ENCODE measurements around the gene KLHL33.
"Not testable (repeated sequence)": the region's sequence is repeated elsewhere in the genome, so short reads cannot be mapped to it uniquely, and the experiment has no call there.

The KLHL33 gene

GRCh38 chr14:20454516-20455354 lies 18.8 kb upstream of the KLHL33 start, which contains the start of the genes APEX1 and OSGEP (continued):
- TF ChIP-seq ZNF274 (IDR thresholded peaks at IDR 0.05; ENCODE audit: low read length), result no peak
- TF ChIP-seq ZNF274 (tag by site-specific recombination; IDR thresholded peaks at IDR 0.05; ENCODE audit: borderline replicate concordance), result no peak
- TF ChIP-seq HOXC10 (CRISPR knock-in tag; IDR thresholded peaks at IDR 0.05), result no peak
- peak; percentile 97 for TF ChIP-seq ZXDB (tag by site-specific recombination; IDR thresholded peaks at IDR 0.05)
- no peak for TF ChIP-seq ZNF433 (tag by site-specific recombination; IDR thresholded peaks at IDR 0.05; ENCODE audit: low read depth)
- TF ChIP-seq ZNF324 (tag by site-specific recombination; IDR thresholded peaks at IDR 0.05), result no peak; the same call in 1 of the 2 replicates
- no peak; the same call in 1 of the 2 replicates for TF ChIP-seq TSHZ1 (tag by site-specific recombination; IDR thresholded peaks at IDR 0.05; ENCODE audit: borderline replicate concordance)
- peak; percentile 79 for TF ChIP-seq SP7 (tag by site-specific recombination; IDR thresholded peaks at IDR 0.05)
- peak; percentile 58; the same call in 1 of the 2 replicates for TF ChIP-seq TRIM28 (IDR thresholded peaks at IDR 0.05; ENCODE audit: borderline replicate concordance, low read length)
- TF ChIP-seq ZNF561 (tag by site-specific recombination; IDR thresholded peaks at IDR 0.05; ENCODE audit: borderline replicate concordance), result peak; percentile 31; the same call in 1 of the 2 replicates
- TF ChIP-seq ZFP69B (tag by site-specific recombination; IDR thresholded peaks at IDR 0.05), result peak; percentile 15; the same call in 1 of the 2 replicates
- no peak for TF ChIP-seq ZNF266 (tag by site-specific recombination; IDR thresholded peaks at IDR 0.05; ENCODE audit: low read depth)
- peak; percentile 67; the same call in 1 of the 2 replicates for TF ChIP-seq KLF10 (tag by site-specific recombination; IDR thresholded peaks at IDR 0.05)
- TF ChIP-seq ZNF302 (tag by site-specific recombination; IDR thresholded peaks at IDR 0.05; ENCODE audit: low read depth), result no peak
- TF ChIP-seq ZNF521 (tag by site-specific recombination; IDR thresholded peaks at IDR 0.05), result no peak
- TF ChIP-seq ZNF341 (tag by site-specific recombination; IDR thresholded peaks at IDR 0.05; ENCODE audit: low read depth), result peak; percentile 91
- no peak for TF ChIP-seq ZNF776 (tag by site-specific recombination; IDR thresholded peaks at IDR 0.05; ENCODE audit: borderline replicate concordance)
- no peak; the same call in 1 of the 2 replicates for TF ChIP-seq CTCF (tag by site-specific recombination; IDR thresholded peaks at IDR 0.05)

- peaks cover 60 to 71% of the 10 kb centered on the region in 2 experiments for H3K36me3 ChIP-seq (ENCODE audit: control insufficient read depth in 2 of 2, insufficient read depth in 1 of 2, low read length in 2 of 2)
- H3K4me3 ChIP-seq (ENCODE audit: low read depth, low read length); H3K9me3 ChIP-seq (ENCODE audit: control insufficient read depth, insufficient read depth, low read depth, low read length); H3K4me1 ChIP-seq (ENCODE audit: control insufficient read depth, insufficient read depth, low read length); H3K27ac ChIP-seq (ENCODE audit: extremely low read depth, low read depth, low read length): not testable (repeated sequence)
- ChIA-PET CTCF (interaction anchor here (1.1 to 1.2 kb wide), 2 partner anchors 37 to 78 kb away, joined by 3 to 4 read pairs; no protein-coding TSS in a partner anchor), POLR2A (interaction anchor here (0.8 to 1.1 kb wide), 3 partner anchors 17 to 47 kb away, joined by 3 to 8 read pairs (median 3); partner anchors contain the start of gene TEP1)
- TF ChIP-seq ATF2 (tag by site-specific recombination; IDR thresholded peaks at IDR 0.05; ENCODE audit: low read depth), result peak; percentile 86
Observed at GRCh38 chr14:20452831-20453230, 16.9 kb upstream of the KLHL33 start.
